HL-60 (cell line): ENCODE measurements around the gene KCNQ5.

Experiments used
- GABPA ChIP-seq: IDR thresholded peaks from 2 replicates; pipeline ENCODE4 v1.6.1; 2012; ENCODE audit warnings: low read depth
- POLR2AphosphoS5 ChIP-seq: IDR thresholded peaks from 2 replicates; pipeline ENCODE4 v1.6.1; 2012; ENCODE audit warnings: low read depth
- REST ChIP-seq: IDR thresholded peaks from 2 replicates; pipeline ENCODE4 v1.6.1; 2012; ENCODE audit warnings: low read depth; ENCODE audit not compliant: insufficient replicate concordance
- SPI1 ChIP-seq: IDR thresholded peaks from 2 replicates; pipeline ENCODE4 v1.6.1; 2012; ENCODE audit warnings: low read depth, mild to moderate bottlenecking, borderline replicate concordance
- TF ChIP-seq, protein P1 (sequence below): IDR thresholded peaks from one replicate; pipeline ENCODE4 v1.5.1; 2011; ENCODE audit warnings: low read length, control low read depth, inconsistent platforms; ENCODE audit not compliant: insufficient read depth

- TF ChIP-seq, protein P1, sequence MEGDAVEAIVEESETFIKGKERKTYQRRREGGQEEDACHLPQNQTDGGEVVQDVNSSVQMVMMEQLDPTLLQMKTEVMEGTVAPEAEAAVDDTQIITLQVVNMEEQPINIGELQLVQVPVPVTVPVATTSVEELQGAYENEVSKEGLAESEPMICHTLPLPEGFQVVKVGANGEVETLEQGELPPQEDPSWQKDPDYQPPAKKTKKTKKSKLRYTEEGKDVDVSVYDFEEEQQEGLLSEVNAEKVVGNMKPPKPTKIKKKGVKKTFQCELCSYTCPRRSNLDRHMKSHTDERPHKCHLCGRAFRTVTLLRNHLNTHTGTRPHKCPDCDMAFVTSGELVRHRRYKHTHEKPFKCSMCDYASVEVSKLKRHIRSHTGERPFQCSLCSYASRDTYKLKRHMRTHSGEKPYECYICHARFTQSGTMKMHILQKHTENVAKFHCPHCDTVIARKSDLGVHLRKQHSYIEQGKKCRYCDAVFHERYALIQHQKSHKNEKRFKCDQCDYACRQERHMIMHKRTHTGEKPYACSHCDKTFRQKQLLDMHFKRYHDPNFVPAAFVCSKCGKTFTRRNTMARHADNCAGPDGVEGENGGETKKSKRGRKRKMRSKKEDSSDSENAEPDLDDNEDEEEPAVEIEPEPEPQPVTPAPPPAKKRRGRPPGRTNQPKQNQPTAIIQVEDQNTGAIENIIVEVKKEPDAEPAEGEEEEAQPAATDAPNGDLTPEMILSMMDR, result no peak
- TF ChIP-seq SPI1, result no peak
- no peak for TF ChIP-seq POLR2AphosphoS5
- no peak for TF ChIP-seq REST
- TF ChIP-seq GABPA, result no peak
These were observed 254.4 kb downstream of the KCNQ5 start for GRCh38 chr6:72876256-72876655.
